ENCODE results near the gene KBTBD2.

DNA sequence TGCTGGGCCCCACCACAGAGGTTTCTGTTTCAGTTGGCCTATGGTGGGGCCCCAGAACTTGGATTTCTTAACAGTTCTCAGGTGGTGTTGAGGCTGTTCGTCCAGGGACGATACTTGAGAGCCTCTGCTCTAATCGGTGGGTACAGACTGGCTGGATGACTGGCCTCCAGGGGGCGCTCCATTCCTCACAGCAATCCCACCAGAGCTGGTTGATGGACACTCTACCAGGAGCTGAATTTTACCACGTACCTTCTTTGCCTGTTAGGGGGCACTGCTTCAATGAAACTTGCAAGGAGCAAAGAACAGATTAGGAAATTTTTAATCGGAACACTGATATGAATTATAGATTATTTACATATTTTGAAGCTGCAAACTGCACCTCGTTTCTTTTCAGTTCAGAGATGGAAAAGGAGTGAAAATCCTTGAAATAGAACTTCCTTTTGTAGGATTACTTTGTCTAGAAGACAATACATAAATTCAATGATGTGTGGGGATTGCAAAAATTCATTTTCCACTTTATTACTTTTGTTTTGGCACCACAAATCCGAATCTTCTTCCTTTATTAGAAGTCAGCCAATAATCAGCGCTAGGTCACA, 44.8 kb downstream of the KBTBD2 start:
- TF ChIP-seq POLR2A (IDR thresholded peaks at IDR 0.05) (no peak), POLR2AphosphoS5 (IDR thresholded peaks at IDR 0.05) (no peak)
